ENCODE measurements around the gene PLEKHA3.

- TF ChIP-seq CTCF (conservative IDR thresholded peaks at IDR 0.05; ENCODE audit: low read depth, low read length) (no peak), MAFK (IDR thresholded peaks at IDR 0.05; ENCODE audit: low read depth, low read length) (no peak), RAD21 (IDR thresholded peaks at IDR 0.05; ENCODE audit: low read length) (no peak), POLR2A (IDR thresholded peaks at IDR 0.05; ENCODE audit: low read depth, low read length) (no peak), SMC3 (IDR thresholded peaks at IDR 0.05; ENCODE audit: low read depth, low read length) (no peak), MAZ (IDR thresholded peaks at IDR 0.05; ENCODE audit: borderline replicate concordance, low read depth, low read length) (no peak), CHD1 (IDR thresholded peaks at IDR 0.05; ENCODE audit: low read depth, low read length) (no peak), USF2 (IDR thresholded peaks at IDR 0.05; ENCODE audit: low read depth, low read length) (no peak), BHLHE40 (IDR thresholded peaks at IDR 0.05; ENCODE audit: low read depth, low read length) (no peak)
Observed at GRCh38 chr2:178448968-178449661, 31.1 kb upstream of the PLEKHA3 start.
